ENCODE measurements around the gene TDO2. TPM values are rescaled to one million over a fixed set of nuclear protein-coding genes. Genes with fewer than 3 reads are reported as not detected.

Gene TDO2
- total RNA-seq, 1 experiment from 2014 or later, result 0.13 TPM

GRCh38 chr4:155929833-155930232 is 26.3 kb downstream of the TDO2 start:
- POLR2A ChIA-PET, result no interaction called here
- CTCF ChIA-PET, result no interaction called here
- Mint-ChIP-seq H3K27ac (no peak overlapping the region), H3K4me3 (no peak overlapping the region), H3K9me3 (peaks cover 54% of the 10 kb centered on the region), H3K27me3 (ENCODE audit: low read depth) (no peaks in the 10 kb centered on the region), H3K4me1 (no peaks in the 10 kb centered on the region), H3K36me3 (peaks cover 36% of the 10 kb centered on the region)
- TF ChIP-seq ZNF532 (CRISPR knock-in tag; IDR thresholded peaks at IDR 0.05; ENCODE audit: borderline replicate concordance) (no peak), KAT7 (CRISPR knock-in tag; IDR thresholded peaks at IDR 0.05; ENCODE audit: borderline replicate concordance) (no peak), PRDM15 (CRISPR knock-in tag; IDR thresholded peaks at IDR 0.05) (no peak), MYBL2 (CRISPR knock-in tag; IDR thresholded peaks at IDR 0.05) (no peak), ZNF416 (CRISPR knock-in tag; IDR thresholded peaks at IDR 0.05) (no peak), ZNF512 (CRISPR knock-in tag; IDR thresholded peaks at IDR 0.05; ENCODE audit: borderline replicate concordance) (no peak), GABPB1 (CRISPR knock-in tag; IDR thresholded peaks at IDR 0.05) (no peak), MLX (CRISPR knock-in tag; IDR thresholded peaks at IDR 0.05) (no peak), MXD4 (CRISPR knock-in tag; IDR thresholded peaks at IDR 0.05; ENCODE audit: borderline replicate concordance) (no peak), ZBTB21 (CRISPR knock-in tag; IDR thresholded peaks at IDR 0.05; ENCODE audit: borderline replicate concordance) (no peak), SMAD3 (CRISPR knock-in tag; IDR thresholded peaks at IDR 0.05; ENCODE audit: borderline replicate concordance) (no peak), ZNF423 (CRISPR knock-in tag; IDR thresholded peaks at IDR 0.05) (no peak), IRF1 (CRISPR knock-in tag; IDR thresholded peaks at IDR 0.05) (no peak), E2F5 (CRISPR knock-in tag; IDR thresholded peaks at IDR 0.05) (no peak), ATF3 (CRISPR knock-in tag; conservative IDR thresholded peaks at IDR 0.05) (no peak), TEAD4 (CRISPR knock-in tag; IDR thresholded peaks at IDR 0.05) (no peak)
- DNase-seq (ENCODE audit: low spot score) (no peak), ATAC-seq (no peak)
